Putamen (tissue), 1 donor: ENCODE measurements around the gene TACR3.
"Not testable (repeated sequence)": the region's sequence is repeated elsewhere in the genome, so short reads cannot be mapped to it uniquely, and the experiment has no call there.

Source experiments
- DNase-seq: peaks from one replicate; pipeline ENCODE4 v3.0.0-alpha.2; 2016; ENCODE audit warnings: low spot score

The TACR3 gene

GRCh38 chr4:103719830-103720207, at the start of gene TACR3:
Gene TACR3, minus strand, starts transcription at chr4:103719985. Its CDS starts 310 bp downstream, at chr4:103719675.
- no peak for DNase-seq

- no peak for DNase-seq
Observed at GRCh38 chr4:103757631-103758030, 37.8 kb upstream of the TACR3 start.

GRCh38 chr4:103756741-103757140, 37.0 kb upstream of the TACR3 start:
- no peak for DNase-seq

GRCh38 chr4:103754844-103755243, 35.1 kb upstream of the TACR3 start:
- no peak for DNase-seq

GRCh38 chr4:103753868-103754653, 34.3 kb upstream of the TACR3 start:
- DNase-seq: no peak

GRCh38 chr4:103723150-103723549, 3.4 kb upstream of the TACR3 start:
- not testable (repeated sequence) for DNase-seq

GRCh38 chr4:103721251-103721650, 1.5 kb upstream of the TACR3 start:
- DNase-seq: no peak

- DNase-seq: no peak
Observed at GRCh38 chr4:103720661-103721060, 876 bp upstream of the TACR3 start.

- DNase-seq: no peak
Observed at GRCh38 chr4:103719105-103719829, 518 bp downstream of the TACR3 start.

- no peak for DNase-seq
Observed at GRCh38 chr4:103692615-103693014, 27.2 kb downstream of the TACR3 start.

GRCh38 chr4:103673983-103674382, 45.8 kb downstream of the TACR3 start:
- no peak for DNase-seq

- DNase-seq: not testable (repeated sequence)
Observed at GRCh38 chr4:103666764-103667163, 53.0 kb downstream of the TACR3 start.

GRCh38 chr4:103664436-103665075, 55.2 kb downstream of the TACR3 start:
- no peak for DNase-seq

GRCh38 chr4:103648541-103648940, 71.2 kb downstream of the TACR3 start:
- DNase-seq: no peak

GRCh38 chr4:103645991-103646390, 73.8 kb downstream of the TACR3 start:
- DNase-seq: no peak

GRCh38 chr4:103634236-103634635, 85.5 kb downstream of the TACR3 start:
- DNase-seq: no peak

GRCh38 chr4:103626296-103626695, 93.5 kb downstream of the TACR3 start:
- no peak for DNase-seq

GRCh38 chr4:103591841-103592240, 127.9 kb downstream of the TACR3 start:
- no peak for DNase-seq

GRCh38 chr4:103567591-103567990, 152.2 kb downstream of the TACR3 start:
- DNase-seq: no peak

- DNase-seq: not testable (repeated sequence)
Observed at GRCh38 chr4:103559178-103559577, 160.6 kb downstream of the TACR3 start.
